Bronchial epithelial cell (primary cell): Measurements from ENCODE around the gene BBLN. TPM values are rescaled to one million over a fixed set of nuclear protein-coding genes. Genes with fewer than 3 reads are reported as not detected.

Experiments used
- DNase-seq: peaks from one replicate; pipeline ENCODE4 v3.0.0-alpha.2; 2010; ENCODE audit warnings: low read depth
- FAIRE-seq: peaks from 2 replicates; lab custom pipeline; 2011; peaks lifted over from hg19 to GRCh38; lab: Jason Lieb, UNC
- H3K27me3 ChIP-seq: 2 replicates; pipeline ENCODE4 v1.5.1; 2011; ENCODE audit warnings: low read length; ENCODE audit not compliant: control insufficient read depth, insufficient read depth
- H3K36me3 ChIP-seq: 2 replicates; pipeline ENCODE4 v1.5.1; 2011; ENCODE audit warnings: low read length; ENCODE audit not compliant: control insufficient read depth, insufficient read depth
- H3K4me3 ChIP-seq: 2 replicates; pipeline ENCODE4 v1.5.1; 2011; ENCODE audit warnings: mild to moderate bottlenecking, low read depth, low read length, control low read depth
- CTCF ChIP-seq: IDR thresholded peaks from 2 replicates; pipeline ENCODE4 v1.5.1; 2011; ENCODE audit warnings: mild to moderate bottlenecking, moderate library complexity, low read length, control low read depth, inconsistent platforms; ENCODE audit not compliant: insufficient read depth, severe bottlenecking
- total RNA-seq: library from RNA; depleted of rRNA; stranded (reverse); fragments of >200 nt; gene quantifications from 2 replicates; pipeline ENCODE4 v1.2.1, GENCODE V29; 2014

Gene BBLN
- total RNA-seq, 1 donor from 2014 or later, result 28.2 TPM

GRCh38 chr9:128142596-128142995 is 17.5 kb upstream of the BBLN start:
- no peaks in the 10 kb centered on the region for H3K36me3 ChIP-seq
- no peak for TF ChIP-seq CTCF
- no peaks in the 10 kb centered on the region for H3K27me3 ChIP-seq
- no peak for FAIRE-seq
- DNase-seq, result no peak
- no peak overlapping the region for H3K4me3 ChIP-seq

DNA sequence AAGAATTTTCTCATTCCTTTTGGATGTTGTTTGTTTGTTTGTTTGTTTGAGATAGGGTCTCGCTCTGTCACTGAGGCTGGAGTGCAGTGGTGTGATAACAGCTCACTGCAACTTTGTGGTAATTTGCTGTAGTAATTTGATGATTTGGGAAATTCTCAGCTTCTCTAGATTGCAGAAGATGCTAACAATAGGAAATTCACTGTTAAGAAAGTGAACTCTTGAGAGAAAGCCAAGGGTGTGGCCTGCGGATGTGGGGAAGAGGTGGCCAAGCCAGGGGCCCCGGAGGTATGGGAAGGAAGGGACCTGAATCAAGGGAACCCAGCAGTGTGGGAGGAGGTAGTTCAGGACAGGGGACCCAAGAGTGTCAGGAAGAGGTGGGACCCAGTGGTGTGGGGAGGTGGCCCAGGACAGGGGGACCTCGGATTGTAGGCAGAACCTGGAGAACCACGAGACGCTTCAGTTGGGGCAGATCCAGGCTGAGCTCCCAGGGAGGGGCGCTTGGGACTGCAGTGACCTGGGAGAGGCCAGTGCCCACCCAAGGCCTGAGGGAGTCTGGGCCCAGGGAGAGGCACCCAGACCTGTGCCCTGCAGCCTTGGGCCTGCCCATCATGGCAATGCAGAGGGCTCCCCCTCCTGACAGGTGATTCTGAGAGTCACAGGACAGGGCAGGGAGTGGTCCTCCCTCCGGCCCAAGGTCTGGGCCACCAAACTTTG is 16.4 kb upstream of the BBLN start:
- no peak for FAIRE-seq
- TF ChIP-seq CTCF, result peak; percentile 13
- no peak for DNase-seq
- no peaks in the 10 kb centered on the region for H3K36me3 ChIP-seq
- H3K27me3 ChIP-seq, result no peaks in the 10 kb centered on the region
- no peak overlapping the region for H3K4me3 ChIP-seq

DNA sequence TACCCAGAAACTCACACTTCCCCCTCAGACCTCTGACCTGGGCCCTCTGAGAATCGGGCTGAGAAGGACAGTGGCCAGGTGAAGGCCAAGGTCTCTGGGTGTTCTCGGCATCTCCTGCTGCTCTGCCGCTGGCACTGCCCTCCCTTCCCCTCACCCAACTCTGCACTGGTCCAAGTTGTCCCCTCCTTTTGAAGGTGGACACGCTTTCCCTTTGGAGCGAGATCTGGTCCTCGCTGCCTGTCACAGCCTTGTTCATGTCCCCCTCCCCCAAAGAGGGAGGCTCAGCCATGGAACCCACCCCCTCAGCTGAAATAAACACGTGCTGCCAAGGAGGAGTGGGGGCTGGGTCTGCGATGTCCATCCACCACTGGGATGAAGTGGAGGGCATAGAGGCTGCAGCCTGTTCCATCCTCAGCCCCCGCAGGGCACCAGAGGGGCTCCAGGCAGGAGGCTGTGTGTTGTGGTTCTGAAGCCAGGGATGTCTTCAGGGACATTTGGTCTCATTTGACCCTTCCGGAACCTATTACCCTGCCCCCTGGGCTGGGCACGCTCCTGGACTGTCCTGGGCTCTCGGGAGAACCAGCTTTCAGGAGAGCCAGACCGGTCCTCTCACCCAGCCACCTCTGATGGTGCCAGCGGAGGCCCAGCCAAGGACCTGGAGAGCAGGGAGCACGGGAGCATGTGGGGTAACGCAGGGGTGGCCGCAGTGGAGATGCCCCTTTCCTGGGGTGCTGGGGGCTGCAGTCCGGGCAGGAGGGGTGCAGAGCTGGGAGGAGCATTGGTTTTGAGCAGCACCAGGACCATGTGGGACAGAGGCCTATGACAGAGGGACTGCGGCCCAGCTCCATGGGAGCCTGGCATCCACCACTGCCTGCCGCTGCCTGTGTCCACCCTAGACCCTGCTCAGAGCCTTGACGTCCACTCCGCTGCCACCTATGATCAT is 15.6 kb upstream of the BBLN start:
- Histone ChIP-seq H3K27me3 (no peaks in the 10 kb centered on the region), H3K4me3 (no peak overlapping the region), H3K36me3 (no peaks in the 10 kb centered on the region)
- FAIRE-seq (no peak), DNase-seq (no peak)
- no peak for TF ChIP-seq CTCF

DNA sequence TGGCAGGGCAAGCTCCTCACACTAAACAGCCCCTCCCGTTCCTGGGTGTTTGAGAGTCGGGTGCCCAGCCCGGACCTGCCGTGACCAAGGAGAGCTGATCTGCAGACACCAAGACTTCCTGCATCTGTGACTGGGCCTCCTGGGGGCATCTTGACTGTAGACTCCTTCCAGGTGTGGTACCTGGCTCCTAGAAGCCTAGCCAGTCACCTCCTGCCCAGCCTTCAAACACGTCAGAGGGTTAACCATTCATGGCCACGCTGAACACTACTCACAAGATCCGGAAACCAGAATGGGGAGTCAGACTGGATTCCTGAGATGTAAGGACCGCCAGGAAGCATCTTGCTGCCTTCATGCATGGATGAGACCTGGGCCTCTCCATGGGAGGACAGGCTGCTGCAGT is 14.5 kb upstream of the BBLN start:
- FAIRE-seq (peak; percentile 47), DNase-seq (peak; percentile 98)
- H3K27me3 ChIP-seq, result no peaks in the 10 kb centered on the region
- H3K4me3 ChIP-seq, result no peak overlapping the region
- H3K36me3 ChIP-seq, result no peaks in the 10 kb centered on the region
- TF ChIP-seq CTCF, result no peak

GRCh38 chr9:128145951-128146351 is 14.1 kb upstream of the BBLN start:
- no peak for TF ChIP-seq CTCF
- no peak for FAIRE-seq
- no peak overlapping the region for H3K4me3 ChIP-seq
- DNase-seq, result no peak
- H3K36me3 ChIP-seq, result no peaks in the 10 kb centered on the region
- no peaks in the 10 kb centered on the region for H3K27me3 ChIP-seq
